Measurements from ENCODE around the gene CEP83.

Gene CEP83

DNA sequence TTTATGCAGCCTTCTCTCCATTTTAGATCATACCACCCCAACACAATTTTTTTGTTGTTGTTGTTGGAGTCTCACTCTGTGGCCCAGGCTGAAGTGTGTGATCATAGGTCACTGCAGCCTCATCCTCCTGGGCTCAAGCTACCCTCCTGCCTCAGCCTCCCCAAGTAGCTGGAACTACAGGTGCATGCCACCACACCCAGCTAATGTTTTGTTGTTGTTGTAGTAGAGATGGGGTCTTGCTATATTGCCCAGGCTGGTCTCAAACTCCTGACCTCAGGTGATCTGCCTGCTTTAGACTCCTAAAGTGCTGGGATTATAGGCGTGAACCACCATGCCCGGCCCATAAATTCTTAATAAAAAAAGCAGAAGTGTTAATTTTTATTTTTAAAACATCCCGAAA, 199.7 kb downstream of the CEP83 start:
- H3K36me3 ChIP-seq (ENCODE audit: control insufficient read depth in 2 of 2, insufficient read depth in 2 of 2, low read length in 2 of 2), result peaks cover 0 to 4% of the 10 kb centered on the region in 2 donors
- no peak overlapping the region for H3K27ac ChIP-seq (ENCODE audit: low read depth in 2 of 2, low read length in 2 of 2)
- H3K9ac ChIP-seq (ENCODE audit: low read depth in 1 of 2, low read length in 2 of 2), result no peak overlapping the region
- H3K9me3 ChIP-seq (ENCODE audit: control insufficient read depth in 2 of 2, low read length in 2 of 2), result no peaks in the 10 kb centered on the region
- H3K4me3 ChIP-seq (ENCODE audit: low read length in 2 of 2), result no peak overlapping the region
- H3K27me3 ChIP-seq (ENCODE audit: control insufficient read depth in 2 of 2, insufficient read depth in 2 of 2, low read length in 2 of 2), result no peaks in the 10 kb centered on the region
- H3K4me1 ChIP-seq (ENCODE audit: control insufficient read depth in 2 of 2, insufficient read depth in 2 of 2, low read length in 2 of 2), result peaks cover 0 to 8% of the 10 kb centered on the region in 2 donors

DNA sequence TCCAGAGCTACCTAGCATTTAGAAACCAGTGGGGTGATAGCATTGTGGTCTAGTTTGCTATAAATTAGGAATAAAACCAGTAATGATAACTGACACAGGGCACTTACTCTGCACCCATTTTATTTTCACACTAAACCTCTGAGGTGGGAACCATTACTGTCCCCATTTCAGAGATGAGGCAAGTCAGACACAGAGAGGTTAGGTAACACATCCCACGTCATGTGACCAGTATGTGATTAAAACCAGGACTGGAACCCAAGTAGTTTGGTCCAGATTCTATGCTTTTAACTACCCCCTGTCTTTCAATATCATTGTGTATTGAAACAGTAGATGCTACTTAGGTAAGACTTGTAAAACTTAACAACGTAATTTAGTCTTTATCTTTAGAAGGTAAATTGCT, 201.1 kb downstream of the CEP83 start:
- H3K27me3 ChIP-seq (ENCODE audit: control insufficient read depth in 2 of 2, insufficient read depth in 2 of 2, low read length in 2 of 2), result no peaks in the 10 kb centered on the region
- peaks cover 0 to 4% of the 10 kb centered on the region in 2 donors for H3K36me3 ChIP-seq (ENCODE audit: control insufficient read depth in 2 of 2, insufficient read depth in 2 of 2, low read length in 2 of 2)
- H3K9me3 ChIP-seq (ENCODE audit: control insufficient read depth in 2 of 2, low read length in 2 of 2), result no peaks in the 10 kb centered on the region
- no peak overlapping the region for H3K27ac ChIP-seq (ENCODE audit: low read depth in 2 of 2, low read length in 2 of 2)
- H3K9ac ChIP-seq (ENCODE audit: low read depth in 1 of 2, low read length in 2 of 2), result no peak overlapping the region
- no peak overlapping the region for H3K4me3 ChIP-seq (ENCODE audit: low read length in 2 of 2)
- H3K4me1 ChIP-seq (ENCODE audit: control insufficient read depth in 2 of 2, insufficient read depth in 2 of 2, low read length in 2 of 2), result peaks cover 0 to 8% of the 10 kb centered on the region in 2 donors

Measured in mucosa of rectum (tissue), 2 donors.